Activated naive CD8-positive, alpha-beta T cell treated with anti-CD3 and anti-CD28 coated beads, Interleukin-2, amount 50 U/mL, for 16 hours (primary cell): Measurements from ENCODE around the gene GPR15LG.
A peak's percentile ranks its signal among the peaks of the same experiment; 100 is the strongest.
"Not testable (repeated sequence)": the region's sequence is repeated elsewhere in the genome, so short reads cannot be mapped to it uniquely, and the experiment has no call there.

ENCODE experiments used
- DNase-seq: peaks from one replicate; pipeline ENCODE4 v3.0.0-alpha.2; 2020; ENCODE audit warnings: low read depth, low spot score

Gene GPR15LG

GRCh38 chr10:84173501-84173929, at the start of gene GPR15LG:
GPR15LG (plus strand) TSS chr10:84173801; CDS start chr10:84173852, 51 bp downstream.
- DNase-seq = no peak

GRCh38 chr10:84125910-84126784, 47.5 kb upstream of the GPR15LG start:
- not testable (repeated sequence) for DNase-seq

GRCh38 chr10:84126785-84127167, 46.8 kb upstream of the GPR15LG start:
- no peak for DNase-seq

GRCh38 chr10:84135836-84136235, 37.8 kb upstream of the GPR15LG start:
- no peak for DNase-seq

- DNase-seq = no peak
These were observed 35.8 kb upstream of the GPR15LG start for GRCh38 chr10:84137811-84138210.

- DNase-seq = peak; percentile 41
These were observed 35.0 kb upstream of the GPR15LG start for GRCh38 chr10:84138478-84139125.

- peak; percentile 98 for DNase-seq
These were observed 34.2 kb upstream of the GPR15LG start, which contains the start of gene GHITM for GRCh38 chr10:84139126-84140035. GHITM (plus strand) TSS chr10:84139509; CDS start chr10:84141501, 1,992 bp downstream.

GRCh38 chr10:84140036-84140379, 33.6 kb upstream of the GPR15LG start:
- DNase-seq = no peak

GRCh38 chr10:84147347-84147746, 26.3 kb upstream of the GPR15LG start:
- no peak for DNase-seq

GRCh38 chr10:84148006-84148597, 25.5 kb upstream of the GPR15LG start:
- not testable (repeated sequence) for DNase-seq

GRCh38 chr10:84149854-84150253, 23.7 kb upstream of the GPR15LG start:
- DNase-seq = no peak

- no peak for DNase-seq
These were observed 20.8 kb upstream of the GPR15LG start for GRCh38 chr10:84152769-84153168.

- DNase-seq = no peak
These were observed 18.1 kb upstream of the GPR15LG start for GRCh38 chr10:84155521-84155920.

GRCh38 chr10:84156009-84156408, 17.6 kb upstream of the GPR15LG start:
- no peak for DNase-seq

- no peak for DNase-seq
These were observed 16.8 kb upstream of the GPR15LG start for GRCh38 chr10:84156768-84157167.

GRCh38 chr10:84158061-84158460, 15.5 kb upstream of the GPR15LG start:
- no peak for DNase-seq

GRCh38 chr10:84158550-84158949, 15.1 kb upstream of the GPR15LG start:
- no peak for DNase-seq

GRCh38 chr10:84159076-84159685, 14.4 kb upstream of the GPR15LG start:
- no peak for DNase-seq

GRCh38 chr10:84160663-84161362, 12.8 kb upstream of the GPR15LG start:
- no peak for DNase-seq

- DNase-seq = no peak
These were observed 9.6 kb upstream of the GPR15LG start for GRCh38 chr10:84163996-84164395.
